Measurements from ENCODE around the gene JADE1. TPM values are rescaled to one million over a fixed set of nuclear protein-coding genes. Genes with fewer than 3 reads are reported as not detected.

JADE1 gene
- total RNA-seq, 1 experiment from 2014 or later = 39.3 TPM

DNA sequence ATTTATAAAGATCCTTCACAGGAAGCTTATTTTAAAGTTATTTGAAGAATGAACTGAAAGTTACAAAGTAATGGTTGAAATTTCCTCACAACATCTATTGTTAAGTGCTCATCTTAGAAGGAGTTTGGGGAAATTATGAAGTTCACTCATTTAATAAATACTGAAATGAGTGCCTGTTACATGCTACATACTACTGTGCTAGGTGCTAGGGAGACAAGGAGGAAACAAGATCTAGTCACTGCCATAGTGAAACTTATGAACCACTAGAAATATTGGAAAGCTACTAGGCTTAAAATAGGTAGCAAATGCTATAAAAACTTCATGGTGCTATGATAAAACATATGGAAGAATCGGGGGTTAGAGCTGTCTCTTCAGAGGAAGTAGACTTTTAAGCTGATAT, 97.1 kb downstream of the JADE1 start:
- intact Hi-C loops (cut with micrococcal nuclease; ENCODE audit: unreplicated experiment) = no loop called here
- no peaks in the 10 kb centered on the region for H3K9me3 ChIP-seq (ENCODE audit: low read depth, low read length, poor library complexity, severe bottlenecking)
- H3K4me3 ChIP-seq (ENCODE audit: low read depth, low read length, poor library complexity, severe bottlenecking) = no peak overlapping the region
- H3K27ac ChIP-seq (ENCODE audit: low read depth, low read length, poor library complexity, severe bottlenecking) = no peak overlapping the region
- ChIA-PET POLR2A (ENCODE audit: low non-redundant PET) (no interaction called here), CTCF (no interaction called here)
- peaks cover 8% of the 10 kb centered on the region for H3K4me1 ChIP-seq (ENCODE audit: insufficient read depth, low read length, poor library complexity, severe bottlenecking)
- DNase-seq (ENCODE audit: low spot score) = no peak
- TF ChIP-seq EZH2 (IDR thresholded peaks at IDR 0.05; ENCODE audit: borderline replicate concordance, low read depth, low read length, poor library complexity, severe bottlenecking) = no peak
- TF ChIP-seq, protein P1, sequence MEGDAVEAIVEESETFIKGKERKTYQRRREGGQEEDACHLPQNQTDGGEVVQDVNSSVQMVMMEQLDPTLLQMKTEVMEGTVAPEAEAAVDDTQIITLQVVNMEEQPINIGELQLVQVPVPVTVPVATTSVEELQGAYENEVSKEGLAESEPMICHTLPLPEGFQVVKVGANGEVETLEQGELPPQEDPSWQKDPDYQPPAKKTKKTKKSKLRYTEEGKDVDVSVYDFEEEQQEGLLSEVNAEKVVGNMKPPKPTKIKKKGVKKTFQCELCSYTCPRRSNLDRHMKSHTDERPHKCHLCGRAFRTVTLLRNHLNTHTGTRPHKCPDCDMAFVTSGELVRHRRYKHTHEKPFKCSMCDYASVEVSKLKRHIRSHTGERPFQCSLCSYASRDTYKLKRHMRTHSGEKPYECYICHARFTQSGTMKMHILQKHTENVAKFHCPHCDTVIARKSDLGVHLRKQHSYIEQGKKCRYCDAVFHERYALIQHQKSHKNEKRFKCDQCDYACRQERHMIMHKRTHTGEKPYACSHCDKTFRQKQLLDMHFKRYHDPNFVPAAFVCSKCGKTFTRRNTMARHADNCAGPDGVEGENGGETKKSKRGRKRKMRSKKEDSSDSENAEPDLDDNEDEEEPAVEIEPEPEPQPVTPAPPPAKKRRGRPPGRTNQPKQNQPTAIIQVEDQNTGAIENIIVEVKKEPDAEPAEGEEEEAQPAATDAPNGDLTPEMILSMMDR (conservative IDR thresholded peaks at IDR 0.05; ENCODE audit: low read depth, low read length) = no peak
- no TSS peak for BruUV-seq (replicated peaks)
- no peaks in the 10 kb centered on the region for H3K36me3 ChIP-seq (ENCODE audit: insufficient read depth, low read length, poor library complexity, severe bottlenecking)
- H3K27me3 ChIP-seq (replicated peaks; ENCODE audit: insufficient read depth, low read depth, low read length, poor library complexity) = no peaks in the 10 kb centered on the region

DNA sequence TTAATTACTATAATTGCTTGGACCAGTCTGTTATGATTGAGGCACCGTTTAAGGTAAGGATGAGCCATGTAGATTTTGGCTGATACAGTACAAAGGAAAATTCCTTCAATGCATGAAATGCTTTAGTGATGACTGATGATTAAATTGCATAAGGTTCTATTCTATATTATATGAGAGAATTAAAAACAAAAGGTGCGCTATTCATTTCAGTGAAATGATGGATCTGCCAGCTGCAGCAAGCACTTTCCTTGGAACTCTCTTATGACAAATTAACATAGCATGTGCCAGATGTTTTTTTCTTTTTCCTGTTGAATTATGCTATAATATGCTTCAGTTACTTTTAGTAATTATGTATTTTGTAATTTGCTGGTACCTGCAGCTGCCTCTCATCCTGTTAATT, 98.5 kb downstream of the JADE1 start:
- Histone ChIP-seq H3K4me1 (ENCODE audit: insufficient read depth, low read length, poor library complexity, severe bottlenecking) (peaks cover 8% of the 10 kb centered on the region), H3K9me3 (ENCODE audit: low read depth, low read length, poor library complexity, severe bottlenecking) (no peaks in the 10 kb centered on the region), H3K36me3 (ENCODE audit: insufficient read depth, low read length, poor library complexity, severe bottlenecking) (no peaks in the 10 kb centered on the region), H3K4me3 (ENCODE audit: low read depth, low read length, poor library complexity, severe bottlenecking) (no peak overlapping the region), H3K27ac (ENCODE audit: low read depth, low read length, poor library complexity, severe bottlenecking) (no peak overlapping the region), H3K27me3 (replicated peaks; ENCODE audit: insufficient read depth, low read depth, low read length, poor library complexity) (no peaks in the 10 kb centered on the region)
- no peak for DNase-seq (ENCODE audit: low spot score)
- BruUV-seq (replicated peaks) = no TSS peak
- TF ChIP-seq EZH2 (IDR thresholded peaks at IDR 0.05; ENCODE audit: borderline replicate concordance, low read depth, low read length, poor library complexity, severe bottlenecking) = no peak
- TF ChIP-seq, protein P1 (conservative IDR thresholded peaks at IDR 0.05; ENCODE audit: low read depth, low read length) = no peak
- ChIA-PET CTCF (no interaction called here), POLR2A (ENCODE audit: low non-redundant PET) (no interaction called here)
- intact Hi-C loops (cut with micrococcal nuclease; ENCODE audit: unreplicated experiment) = no loop called here

DNA sequence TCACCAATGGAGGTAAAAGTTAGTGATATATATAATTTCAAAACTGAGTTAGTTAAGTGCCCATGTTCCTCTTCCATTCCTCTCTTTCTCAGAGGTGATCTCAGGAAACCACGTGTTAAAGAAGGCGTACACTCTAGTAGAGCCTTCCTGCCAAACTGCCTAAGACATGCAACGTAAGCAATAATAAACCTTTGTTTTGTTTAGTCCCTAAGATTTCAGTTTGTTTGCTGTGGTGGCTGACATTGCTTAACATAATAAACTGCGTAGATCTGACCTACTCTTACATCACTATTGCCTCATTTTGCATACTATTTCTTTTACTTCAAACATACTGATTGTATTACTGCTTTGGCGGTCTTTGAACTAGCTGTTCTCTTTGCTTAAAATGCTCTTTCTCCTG, 99.2 kb downstream of the JADE1 start:
- H3K9me3 ChIP-seq (ENCODE audit: low read depth, low read length, poor library complexity, severe bottlenecking) = no peaks in the 10 kb centered on the region
- intact Hi-C loops (cut with micrococcal nuclease; ENCODE audit: unreplicated experiment) = no loop called here
- peaks cover 4% of the 10 kb centered on the region for H3K4me1 ChIP-seq (ENCODE audit: insufficient read depth, low read length, poor library complexity, severe bottlenecking)
- no peak overlapping the region for H3K4me3 ChIP-seq (ENCODE audit: low read depth, low read length, poor library complexity, severe bottlenecking)
- H3K27ac ChIP-seq (ENCODE audit: low read depth, low read length, poor library complexity, severe bottlenecking) = no peak overlapping the region
- CTCF ChIA-PET = no interaction called here
- no TSS peak for BruUV-seq (replicated peaks)
- no peaks in the 10 kb centered on the region for H3K36me3 ChIP-seq (ENCODE audit: insufficient read depth, low read length, poor library complexity, severe bottlenecking)
- POLR2A ChIA-PET (ENCODE audit: low non-redundant PET) = no interaction called here
- no peak for TF ChIP-seq EZH2 (IDR thresholded peaks at IDR 0.05; ENCODE audit: borderline replicate concordance, low read depth, low read length, poor library complexity, severe bottlenecking)
- TF ChIP-seq, protein P1 (conservative IDR thresholded peaks at IDR 0.05; ENCODE audit: low read depth, low read length) = no peak
- H3K27me3 ChIP-seq (replicated peaks; ENCODE audit: insufficient read depth, low read depth, low read length, poor library complexity) = no peaks in the 10 kb centered on the region
- no peak for DNase-seq (ENCODE audit: low spot score)

Measured in A673 (cell line).